ENCODE results near the gene PUS1. TPM values are rescaled to one million over a fixed set of nuclear protein-coding genes. Genes with fewer than 3 reads are reported as not detected.

PUS1 gene
- total and polyA plus RNA-seq, 2 donors from 2014 or later: 16.1 to 28.8 TPM

DNA sequence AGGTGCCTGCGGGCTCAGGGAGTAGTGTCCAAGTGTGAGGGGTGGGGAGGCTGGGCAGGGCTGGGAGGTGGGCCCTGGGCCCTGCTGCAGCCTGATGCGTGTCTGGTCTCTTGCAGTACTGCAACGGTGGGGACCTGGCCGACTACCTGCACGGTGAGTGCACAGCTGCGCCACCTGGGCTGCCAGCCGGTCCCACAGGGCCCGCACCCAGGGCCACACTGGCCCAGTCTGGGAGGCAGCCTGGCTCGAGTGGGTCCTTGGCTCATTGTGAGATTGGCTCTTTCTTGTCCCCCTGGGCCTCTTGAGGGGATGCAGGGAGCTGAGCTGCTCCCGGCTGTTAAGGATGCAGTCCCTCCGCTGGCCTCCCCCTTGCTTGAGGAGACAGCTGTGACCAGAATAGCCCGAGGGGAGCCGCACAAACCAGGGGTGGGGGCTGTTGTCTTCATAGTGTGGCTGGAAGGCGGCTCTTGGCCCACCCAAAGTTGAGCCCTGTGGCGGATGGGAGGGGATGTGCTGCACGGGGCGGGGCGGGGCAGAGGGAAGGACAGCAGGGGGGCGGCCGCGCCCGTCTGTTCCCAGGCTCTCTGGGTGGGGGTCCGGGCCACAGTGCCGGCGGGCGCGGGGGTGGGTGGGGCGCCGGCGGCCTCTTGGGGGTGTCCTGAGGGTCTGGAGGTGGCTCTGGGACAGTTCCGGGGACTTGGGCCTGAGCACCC, 21.5 kb upstream of the PUS1 start:
- Histone ChIP-seq H3K4me1 (ENCODE audit: control insufficient read depth in 2 of 3, insufficient read depth in 2 of 3, low read depth in 1 of 3, low read length in 3 of 3) (peaks cover 0 to 5% (median 0%) of the 10 kb centered on the region in 3 donors), H3K9ac (ENCODE audit: low read length in 3 of 3) (no peak overlapping the region), H3K27me3 (ENCODE audit: control insufficient read depth, insufficient read depth, low read length) (no peaks in the 10 kb centered on the region), H3K9me3 (ENCODE audit: control insufficient read depth in 2 of 3, insufficient read depth in 1 of 3, low read length in 3 of 3) (no peaks in the 10 kb centered on the region), H3K27ac (ENCODE audit: low read depth in 2 of 2, low read length in 2 of 2) (no peak overlapping the region), H3K4me3 (ENCODE audit: low read length in 3 of 3) (no peak overlapping the region), H3K36me3 (ENCODE audit: control insufficient read depth in 2 of 3, insufficient read depth in 3 of 3, low read length in 3 of 3) (peaks cover 0 to 25% (median 10%) of the 10 kb centered on the region in 3 donors)
- no peak for TF ChIP-seq CTCF (IDR thresholded peaks at IDR 0.05; ENCODE audit: borderline replicate concordance, extremely low read depth, insufficient read depth)
- intact Hi-C loops (cut with DNase I): no loop called here
- no peak for FAIRE-seq
- DNase-seq: peak in 1 of 5 donors; percentile 71

DNA sequence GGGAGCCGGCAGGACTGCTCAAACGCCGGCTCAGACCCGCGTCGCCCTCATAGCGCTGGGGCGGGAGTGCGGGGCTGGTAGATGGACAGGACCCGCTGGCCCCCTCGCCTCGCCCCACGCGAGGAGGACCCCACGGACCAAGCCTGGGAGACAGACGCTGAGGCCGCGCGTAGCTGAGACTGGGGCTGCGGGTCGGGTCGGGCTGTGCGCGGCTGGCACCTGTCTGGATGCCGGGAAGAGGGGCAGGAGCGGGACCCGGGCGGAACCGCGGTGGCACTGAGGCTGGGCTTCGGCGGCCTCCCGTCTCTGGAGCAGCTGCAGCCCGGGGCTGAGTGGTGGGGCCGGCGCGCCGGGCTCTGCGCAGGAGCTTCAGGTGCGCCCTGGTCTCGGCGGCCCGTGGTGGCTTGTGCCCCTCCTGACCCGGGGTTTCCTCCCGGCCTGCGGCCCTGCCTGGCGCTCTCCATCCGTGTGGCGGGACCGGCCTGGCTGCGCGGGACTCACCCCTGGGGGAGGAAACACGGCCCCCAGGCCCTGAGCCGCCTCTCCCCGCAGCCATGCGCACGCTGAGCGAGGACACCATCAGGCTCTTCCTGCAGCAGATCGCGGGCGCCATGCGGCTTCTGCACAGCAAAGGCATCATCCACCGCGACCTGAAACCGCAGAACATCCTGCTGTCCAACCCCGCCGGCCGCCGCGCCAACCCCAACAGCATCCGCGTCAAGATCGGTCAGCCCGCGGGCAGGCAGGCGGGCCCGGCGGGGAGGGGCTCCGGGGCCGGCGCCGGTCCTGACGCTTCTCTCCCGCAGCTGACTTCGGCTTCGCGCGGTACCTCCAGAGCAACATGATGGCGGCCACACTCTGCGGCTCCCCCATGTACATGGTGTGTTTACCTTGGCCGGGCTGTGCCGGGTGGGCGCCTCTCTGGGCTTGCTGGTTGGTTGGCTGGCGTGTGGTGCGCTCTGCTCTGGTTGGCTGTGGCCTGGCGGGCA, 20.7 kb upstream of the PUS1 start:
- intact Hi-C loops (cut with DNase I): no loop called here
- H3K4me1 ChIP-seq (ENCODE audit: control insufficient read depth in 2 of 3, insufficient read depth in 2 of 3, low read depth in 1 of 3, low read length in 3 of 3): no peaks in the 10 kb centered on the region
- H3K4me3 ChIP-seq (ENCODE audit: low read length in 3 of 3): no peak overlapping the region
- TF ChIP-seq CTCF (IDR thresholded peaks at IDR 0.05; ENCODE audit: borderline replicate concordance, extremely low read depth, insufficient read depth): no peak
- no peak for FAIRE-seq
- H3K36me3 ChIP-seq (ENCODE audit: control insufficient read depth in 2 of 3, insufficient read depth in 3 of 3, low read length in 3 of 3): peaks cover 0 to 25% (median 10%) of the 10 kb centered on the region in 3 donors
- H3K27ac ChIP-seq (ENCODE audit: low read depth in 2 of 2, low read length in 2 of 2): no peak overlapping the region
- peak in 2 of 5 donors; percentile 8 to 80 for DNase-seq
- H3K9me3 ChIP-seq (ENCODE audit: control insufficient read depth in 2 of 3, insufficient read depth in 1 of 3, low read length in 3 of 3): no peaks in the 10 kb centered on the region
- no peaks in the 10 kb centered on the region for H3K27me3 ChIP-seq (ENCODE audit: control insufficient read depth, insufficient read depth, low read length)
- H3K9ac ChIP-seq (ENCODE audit: low read length in 3 of 3): no peak overlapping the region

DNA sequence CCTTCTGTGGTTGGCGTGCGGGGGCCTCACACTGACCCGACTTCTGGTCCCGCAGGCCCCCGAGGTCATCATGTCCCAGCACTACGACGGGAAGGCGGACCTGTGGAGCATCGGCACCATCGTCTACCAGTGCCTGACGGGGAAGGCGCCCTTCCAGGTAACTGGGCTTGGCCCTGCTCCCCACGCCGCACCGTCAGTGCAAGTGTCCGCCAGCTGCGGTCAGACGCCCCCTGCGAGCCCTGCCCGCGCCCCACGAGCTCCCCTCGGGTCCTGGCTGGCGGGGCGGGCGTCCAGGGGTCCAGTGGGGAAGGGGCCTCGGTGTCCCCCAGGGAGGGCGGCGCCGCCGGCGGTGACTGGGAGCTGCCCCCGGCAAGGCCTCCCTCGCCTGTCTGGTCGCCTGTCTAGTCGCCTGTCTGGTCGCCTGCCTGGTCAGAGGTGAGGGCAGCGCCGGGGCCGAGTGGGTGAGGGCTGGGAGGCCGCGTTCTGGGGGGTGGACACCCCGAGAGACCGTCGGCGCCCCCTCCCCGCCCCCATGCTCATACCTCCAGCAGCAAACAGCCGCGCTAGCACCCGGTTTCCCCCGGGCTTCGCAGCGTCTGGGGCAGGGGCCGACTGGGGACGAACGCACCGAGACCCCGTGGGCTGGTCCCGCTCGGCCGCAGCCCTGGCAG, 19.9 kb upstream of the PUS1 start:
- no peak for TF ChIP-seq CTCF (IDR thresholded peaks at IDR 0.05; ENCODE audit: borderline replicate concordance, extremely low read depth, insufficient read depth)
- Histone ChIP-seq H3K4me3 (ENCODE audit: low read length in 3 of 3) (no peak overlapping the region), H3K27me3 (ENCODE audit: control insufficient read depth, insufficient read depth, low read length) (no peaks in the 10 kb centered on the region), H3K27ac (ENCODE audit: low read depth in 2 of 2, low read length in 2 of 2) (no peak overlapping the region), H3K9ac (ENCODE audit: low read length in 3 of 3) (no peak overlapping the region), H3K4me1 (ENCODE audit: control insufficient read depth in 2 of 3, insufficient read depth in 2 of 3, low read depth in 1 of 3, low read length in 3 of 3) (no peaks in the 10 kb centered on the region), H3K36me3 (ENCODE audit: control insufficient read depth in 2 of 3, insufficient read depth in 3 of 3, low read length in 3 of 3) (peaks cover 0 to 29% (median 10%) of the 10 kb centered on the region in 3 donors), H3K9me3 (ENCODE audit: control insufficient read depth in 2 of 3, insufficient read depth in 1 of 3, low read length in 3 of 3) (no peaks in the 10 kb centered on the region)
- DNase-seq (peak in 2 of 5 donors; percentile 6 to 73), FAIRE-seq (no peak)
- intact Hi-C loops (cut with DNase I): no loop called here

Measured in kidney (tissue), 14 donors.